Right hindlimb (tissue), 1 donor: ENCODE data around the gene GALR3.
A peak's percentile ranks its signal among the peaks of the same experiment; 100 is the strongest.

Experiments
- DNase-seq: peaks from one replicate; pipeline ENCODE4 v3.0.0-alpha.2; 2018

GALR3 gene

GRCh38 chr22:37803639-37804351 lies 19.4 kb upstream of the GALR3 start:
- peak; percentile 45 for DNase-seq

- DNase-seq, result no peak
These were observed 18.8 kb upstream of the GALR3 start for GRCh38 chr22:37804352-37804880.

GRCh38 chr22:37804881-37805809 lies 18.0 kb upstream of the GALR3 start:
- DNase-seq, result peak; percentile 95

GRCh38 chr22:37805810-37806277 lies 17.3 kb upstream of the GALR3 start:
- DNase-seq, result no peak

- DNase-seq, result peak; percentile 60
These were observed 16.5 kb upstream of the GALR3 start for GRCh38 chr22:37806409-37807333.

GRCh38 chr22:37807410-37808293 lies 15.5 kb upstream of the GALR3 start, which contains the start of gene GCAT:
TSS of gene GCAT (plus strand) at chr22:37807934. CDS start at chr22:37807968, 34 bp downstream.
- peak; percentile 98 for DNase-seq

- DNase-seq, result no peak
These were observed 14.9 kb upstream of the GALR3 start for GRCh38 chr22:37808294-37808657.

- DNase-seq, result no peak
These were observed 13.4 kb upstream of the GALR3 start for GRCh38 chr22:37809672-37810333.

GRCh38 chr22:37811867-37812266 lies 11.3 kb upstream of the GALR3 start:
- DNase-seq, result no peak

GRCh38 chr22:37812869-37813678 lies 10.1 kb upstream of the GALR3 start:
- no peak for DNase-seq

- DNase-seq, result no peak
These were observed 7.6 kb upstream of the GALR3 start for GRCh38 chr22:37815593-37815992.

GRCh38 chr22:37816543-37817180 lies 6.5 kb upstream of the GALR3 start:
- DNase-seq, result no peak

- DNase-seq, result peak; percentile 90
These were observed 5.3 kb upstream of the GALR3 start for GRCh38 chr22:37817705-37818408.

GRCh38 chr22:37818409-37819104 lies 4.6 kb upstream of the GALR3 start:
- DNase-seq, result peak; percentile 72

- DNase-seq, result no peak
These were observed 4.1 kb upstream of the GALR3 start for GRCh38 chr22:37819105-37819433.

GRCh38 chr22:37820350-37820749 lies 2.8 kb upstream of the GALR3 start:
- no peak for DNase-seq

GRCh38 chr22:37822079-37822833 lies 926 bp upstream of the GALR3 start:
- DNase-seq, result no peak
